HG03460 (cell line): ENCODE results near the gene METTL24.
"Not testable (repeated sequence)": the region's sequence is repeated elsewhere in the genome, so short reads cannot be mapped to it uniquely, and the experiment has no call there.

ENCODE experiments used
- ATAC-seq: cut with Tn5 transposase; IDR thresholded peaks from one replicate; pipeline ENCODE4 v1.9.1; 2021; ENCODE audit not compliant: unreplicated experiment

The METTL24 gene

DNA sequence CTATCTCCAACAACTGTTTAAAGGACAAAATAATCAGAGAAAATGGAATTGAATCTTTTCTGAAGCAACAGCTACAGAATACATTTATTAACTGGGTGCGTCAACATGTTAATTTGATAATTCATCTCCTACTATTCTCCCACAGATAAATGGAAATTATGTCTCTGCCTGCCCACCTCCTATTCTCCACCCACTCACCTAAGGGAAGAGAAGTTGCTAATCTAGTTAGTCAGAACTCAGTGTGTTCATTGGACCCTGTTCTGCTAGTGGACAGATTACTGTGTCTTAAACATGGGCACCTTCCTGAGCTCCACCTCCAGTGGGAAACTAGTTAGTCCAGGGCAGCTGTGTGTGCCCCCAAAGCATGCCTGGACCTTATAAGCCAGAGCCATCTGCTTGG, 41.0 kb downstream of the METTL24 start:
- ATAC-seq: no peak

DNA sequence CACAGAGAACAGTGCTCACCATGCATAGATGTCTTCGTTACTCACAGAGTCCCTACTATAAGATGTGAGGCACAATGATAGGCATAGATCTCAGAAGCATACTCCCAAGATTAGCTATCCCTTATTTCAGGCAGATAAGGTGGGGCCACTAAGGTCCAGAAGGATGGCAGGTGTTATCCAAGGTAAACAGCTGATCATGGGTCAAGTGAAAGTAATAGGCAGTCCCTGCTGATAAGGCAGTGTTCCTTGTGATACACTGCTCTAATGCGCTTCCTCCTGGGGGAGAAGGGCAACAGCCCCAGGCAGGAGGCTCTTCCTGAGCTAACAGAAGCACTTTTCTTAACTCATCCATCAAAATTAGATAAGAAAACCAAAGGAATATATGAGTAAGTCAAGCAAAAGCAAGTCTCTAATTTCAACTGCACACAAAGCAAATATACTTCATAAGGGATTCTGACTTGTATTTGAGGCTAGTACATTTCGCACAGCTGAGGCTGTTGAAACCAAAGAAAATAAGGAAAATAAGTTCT, 42.2 kb downstream of the METTL24 start:
- no peak for ATAC-seq

- no peak for ATAC-seq
Observed at GRCh38 chr6:110315207-110315868, 42.8 kb downstream of the METTL24 start.

- no peak for ATAC-seq
Observed at GRCh38 chr6:110310861-110311446, 47.2 kb downstream of the METTL24 start.

GRCh38 chr6:110309432-110309831, 48.7 kb downstream of the METTL24 start:
- not testable (repeated sequence) for ATAC-seq

- no peak for ATAC-seq
Observed at GRCh38 chr6:110307368-110307767, 50.8 kb downstream of the METTL24 start.

DNA sequence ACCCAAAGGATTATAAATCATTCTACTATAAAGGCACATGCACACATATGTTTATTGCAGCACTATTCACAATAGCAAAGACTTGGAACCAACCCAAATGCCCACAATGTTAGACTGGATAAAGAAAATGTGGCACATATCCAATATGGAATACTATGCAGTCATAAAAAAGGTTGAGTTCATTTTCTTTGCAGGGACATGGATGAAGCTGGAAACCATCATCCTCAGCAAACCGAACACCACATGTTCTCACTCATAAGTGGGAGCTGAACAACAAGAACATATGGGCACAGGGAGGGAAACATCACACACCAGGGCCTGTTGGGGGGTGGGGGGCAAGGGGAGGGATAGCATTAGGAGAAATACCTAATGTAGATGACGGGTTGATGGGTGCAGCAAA, 52.3 kb downstream of the METTL24 start:
- not testable (repeated sequence) for ATAC-seq

- ATAC-seq: not testable (repeated sequence)
Observed at GRCh38 chr6:110303692-110304091, 54.5 kb downstream of the METTL24 start.

DNA sequence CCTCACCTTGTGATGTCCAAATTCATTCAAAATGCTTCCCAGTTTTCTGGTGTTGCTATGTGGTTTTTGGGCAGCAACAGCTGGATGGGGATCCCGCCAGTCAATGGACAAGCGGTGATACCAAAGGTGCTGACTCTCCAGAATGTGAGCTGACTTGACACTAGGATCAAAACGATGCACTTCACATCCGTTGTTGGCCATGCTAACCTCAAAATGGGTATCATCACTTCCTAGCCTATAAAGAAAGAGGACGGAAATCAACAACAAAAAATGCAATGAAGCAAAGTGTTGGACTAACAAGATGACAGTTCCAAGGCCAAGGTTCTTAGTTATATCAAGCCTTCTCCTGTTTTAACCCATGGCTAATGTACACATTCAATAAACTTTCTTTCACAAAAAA, 59.2 kb downstream of the METTL24 start:
- ATAC-seq: no peak

GRCh38 chr6:110298411-110298810, 59.7 kb downstream of the METTL24 start:
- no peak for ATAC-seq

DNA sequence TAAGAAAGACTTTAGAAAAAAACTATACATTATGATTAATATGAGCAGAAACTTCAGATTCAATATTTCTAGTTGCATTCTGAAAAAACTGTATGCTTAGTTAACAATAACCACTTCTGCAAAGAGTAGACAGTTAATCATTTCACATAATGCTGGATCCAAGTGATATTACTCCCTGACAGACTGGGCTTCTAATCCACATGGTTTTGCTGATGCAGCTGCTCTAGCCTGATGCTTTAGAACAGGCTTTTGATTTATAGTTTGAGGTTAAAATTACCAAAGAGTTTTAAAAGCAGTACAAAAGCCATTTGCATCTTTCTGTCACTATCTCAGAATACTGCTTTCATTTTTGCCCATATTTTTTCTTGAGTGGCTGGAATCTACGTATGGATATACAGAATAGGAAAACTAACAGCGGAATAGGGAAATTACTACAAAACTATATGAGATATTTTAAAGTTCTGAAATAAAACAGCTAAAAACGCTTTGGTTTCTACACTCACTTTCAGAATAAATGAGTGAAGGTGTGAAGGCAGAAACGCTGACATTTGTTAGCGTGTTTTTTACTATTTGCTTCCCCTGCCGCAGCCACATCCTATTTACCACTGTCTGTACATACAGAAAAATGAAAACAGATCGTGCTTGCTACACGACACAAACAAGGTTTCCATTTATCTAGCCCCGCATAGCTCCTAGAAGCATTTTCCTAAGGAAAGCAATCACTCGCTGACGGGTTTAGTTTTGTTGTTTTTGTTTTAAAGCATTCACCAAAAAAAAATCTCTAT, 61.7 kb downstream of the METTL24 start:
- ATAC-seq: no peak

- ATAC-seq: no peak
Observed at GRCh38 chr6:110295451-110296165, 62.5 kb downstream of the METTL24 start.

GRCh38 chr6:110287462-110288341, 70.4 kb downstream of the METTL24 start:
- no peak for ATAC-seq

GRCh38 chr6:110285306-110286060, 72.7 kb downstream of the METTL24 start:
- ATAC-seq: no peak

- no peak for ATAC-seq
Observed at GRCh38 chr6:110284855-110285254, 73.3 kb downstream of the METTL24 start.

DNA sequence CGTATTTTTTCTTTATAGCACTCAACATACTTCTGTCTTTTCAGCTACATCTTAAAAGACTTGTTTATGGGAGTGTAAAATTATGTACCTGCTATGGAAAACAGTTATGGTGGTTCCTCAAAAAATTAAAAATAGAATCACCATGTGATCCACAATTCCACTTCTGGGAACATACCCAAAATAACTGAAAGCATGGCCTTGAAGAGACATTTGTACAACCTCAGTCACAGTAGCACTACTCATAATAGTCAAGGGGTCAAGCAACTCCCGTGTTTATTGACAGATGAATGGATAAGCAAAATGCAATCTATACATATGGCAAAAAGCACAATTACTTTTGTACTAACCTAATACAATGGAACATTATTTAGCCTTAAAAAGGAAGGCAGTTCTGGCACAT, 74.5 kb downstream of the METTL24 start:
- no peak for ATAC-seq

DNA sequence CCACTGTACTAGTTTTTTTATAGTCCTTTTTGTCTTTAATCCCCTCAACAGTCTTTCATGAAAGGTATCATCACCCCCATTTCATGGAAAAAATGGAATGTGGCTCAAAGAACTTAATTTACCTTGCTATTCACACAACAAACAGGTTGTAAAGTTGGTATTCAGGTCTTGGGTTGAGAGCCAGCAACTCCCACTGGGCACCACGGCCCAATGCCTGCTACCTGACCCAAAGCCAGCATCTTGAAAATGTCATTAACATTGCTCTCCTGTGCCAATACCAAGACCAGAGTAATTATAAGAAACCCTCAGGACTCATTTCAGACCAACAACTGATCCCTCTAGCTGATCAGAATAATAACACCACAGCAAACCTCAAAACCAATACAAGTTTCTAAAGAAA, 75.7 kb downstream of the METTL24 start:
- no peak for ATAC-seq

DNA sequence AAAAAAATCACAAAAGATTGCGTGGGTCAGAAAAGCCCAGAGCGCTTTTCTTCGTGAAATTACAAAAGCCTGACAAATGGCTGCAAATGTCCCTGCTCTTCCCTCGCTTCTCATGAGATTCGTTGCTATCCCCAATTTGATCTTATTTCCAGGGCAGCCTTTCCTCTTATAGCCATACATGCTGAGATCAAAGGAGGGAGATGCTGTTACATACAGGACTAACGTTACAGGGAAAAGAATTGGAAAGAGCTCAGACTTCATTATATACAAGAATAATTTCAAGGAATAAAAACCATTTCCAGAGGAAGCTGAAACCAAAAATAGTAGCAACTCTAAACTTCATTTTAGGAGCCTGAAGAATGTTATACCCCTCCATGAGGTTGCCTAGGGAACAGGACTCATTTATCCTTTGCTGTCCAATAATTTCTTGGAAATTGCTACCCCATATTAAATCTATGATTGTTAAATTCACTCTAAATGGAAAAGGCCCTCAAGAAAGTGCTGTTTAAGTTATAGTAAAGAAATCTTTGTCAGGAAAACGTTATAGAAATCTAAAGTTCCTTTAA, 81.0 kb downstream of the METTL24 start:
- no peak for ATAC-seq

DNA sequence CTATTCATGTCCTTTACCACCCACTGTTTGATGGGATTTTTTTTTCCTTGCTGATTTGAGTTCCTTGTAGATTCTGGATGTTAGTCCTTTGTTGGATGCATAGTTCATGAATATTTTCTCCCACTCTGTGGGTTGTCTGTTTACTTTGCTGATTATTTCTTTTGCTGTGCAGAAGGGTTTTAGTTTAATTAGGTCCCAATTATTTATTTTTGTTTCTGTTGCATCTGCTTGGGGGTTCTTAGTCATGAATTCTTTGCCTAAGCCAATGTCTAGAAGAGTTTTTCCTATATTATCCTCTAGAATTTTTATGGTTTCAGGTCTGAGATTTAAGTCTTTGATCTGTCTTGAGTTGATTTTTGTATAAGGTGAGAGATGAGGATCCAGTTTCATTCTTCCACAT, 85.4 kb downstream of the METTL24 start:
- ATAC-seq: not testable (repeated sequence)
